NCI-H345 treated with DMSO at 0.1 percent for 48 hours (cell line): Measurements from ENCODE around the gene SPDYE11.
"Not testable (repeated sequence)": the region's sequence is repeated elsewhere in the genome, so short reads cannot be mapped to it uniquely, and the experiment has no call there.

Source experiments
- DNase-seq: peaks from one replicate; lab custom pipeline; 2025; ENCODE audit not compliant: unreplicated experiment; lab: John Stamatoyannopoulos, UW

Gene SPDYE11, protein sequence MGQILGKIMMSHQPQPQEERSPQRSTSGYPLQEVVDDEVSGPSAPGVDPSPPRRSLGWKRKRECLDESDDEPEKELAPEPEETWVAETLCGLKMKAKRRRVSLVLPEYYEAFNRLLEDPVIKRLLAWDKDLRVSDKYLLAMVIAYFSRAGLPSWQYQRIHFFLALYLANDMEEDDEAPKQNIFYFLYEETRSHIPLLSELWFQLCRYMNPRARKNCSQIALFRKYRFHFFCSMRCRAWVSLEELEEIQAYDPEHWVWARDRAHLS

DNA sequence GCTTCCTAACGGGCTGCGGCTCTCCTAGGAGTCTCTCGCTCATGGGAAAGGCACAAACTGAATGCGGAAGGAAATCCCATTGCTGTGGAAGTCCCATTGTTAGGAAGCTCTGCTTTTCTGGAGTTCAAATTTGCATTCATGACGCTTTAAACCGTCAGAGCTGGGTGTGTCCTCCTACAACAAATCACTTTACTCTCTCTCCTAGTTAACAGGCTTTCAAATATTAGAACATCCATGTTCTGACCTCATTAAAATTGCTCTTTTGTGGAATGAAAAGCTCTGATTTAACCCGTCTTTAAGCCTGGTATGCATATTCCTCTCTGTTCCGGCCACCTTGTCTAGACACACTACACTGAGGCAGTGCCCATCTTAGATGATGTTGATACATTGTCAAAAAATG lies at the start of gene SPDYE11:
Gene SPDYE11 (minus strand): TSS at position 101 of the 400 bp plus-strand sequence. CDS start 1,800 bp downstream, outside the sequence.
- DNase-seq, result not testable (repeated sequence)

DNA sequence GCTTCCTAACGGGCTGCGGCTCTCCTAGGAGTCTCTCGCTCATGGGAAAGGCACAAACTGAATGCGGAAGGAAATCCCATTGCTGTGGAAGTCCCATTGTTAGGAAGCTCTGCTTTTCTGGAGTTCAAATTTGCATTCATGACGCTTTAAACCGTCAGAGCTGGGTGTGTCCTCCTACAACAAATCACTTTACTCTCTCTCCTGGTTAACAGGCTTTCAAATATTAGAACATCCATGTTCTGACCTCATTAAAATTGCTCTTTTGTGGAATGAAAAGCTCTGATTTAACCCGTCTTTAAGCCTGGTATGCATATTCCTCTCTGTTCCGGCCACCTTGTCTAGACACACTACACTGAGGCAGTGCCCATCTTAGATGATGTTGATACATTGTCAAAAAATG lies 28.2 kb upstream of the SPDYE11 start, which contains the start of gene SPDYE9:
Gene SPDYE9 (minus strand): TSS at position 101 of the 400 bp plus-strand sequence. CDS start 1,800 bp downstream, outside the sequence.
- not testable (repeated sequence) for DNase-seq

DNA sequence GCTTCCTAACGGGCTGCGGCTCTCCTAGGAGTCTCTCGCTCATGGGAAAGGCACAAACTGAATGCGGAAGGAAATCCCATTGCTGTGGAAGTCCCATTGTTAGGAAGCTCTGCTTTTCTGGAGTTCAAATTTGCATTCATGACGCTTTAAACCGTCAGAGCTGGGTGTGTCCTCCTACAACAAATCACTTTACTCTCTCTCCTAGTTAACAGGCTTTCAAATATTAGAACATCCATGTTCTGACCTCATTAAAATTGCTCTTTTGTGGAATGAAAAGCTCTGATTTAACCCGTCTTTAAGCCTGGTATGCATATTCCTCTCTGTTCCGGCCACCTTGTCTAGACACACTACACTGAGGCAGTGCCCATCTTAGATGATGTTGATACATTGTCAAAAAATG lies 28.0 kb downstream of the SPDYE11 start, which contains the start of gene SPDYE8:
Gene SPDYE8 (minus strand): TSS at position 101 of the 400 bp plus-strand sequence. CDS start 1,800 bp downstream, outside the sequence.
- not testable (repeated sequence) for DNase-seq

DNA sequence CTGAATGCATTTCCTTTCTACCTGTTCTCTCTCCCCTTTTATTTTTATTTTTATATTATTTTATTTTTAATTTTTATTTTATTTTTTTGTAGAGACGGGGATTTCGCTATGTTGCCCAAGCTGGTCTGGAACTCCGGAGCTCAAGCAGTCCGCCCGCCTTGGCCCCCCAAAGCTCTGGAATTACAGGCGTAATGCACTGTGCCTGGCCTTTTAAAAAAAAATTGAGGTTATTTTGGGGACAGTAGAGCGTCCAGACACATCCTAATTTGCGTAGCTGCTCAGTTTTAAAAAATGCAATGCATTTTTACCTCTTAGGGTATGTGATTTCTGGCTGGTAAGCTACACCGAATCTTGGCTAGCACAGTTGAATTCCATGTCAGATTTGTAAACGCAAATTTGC lies 51.2 kb downstream of the SPDYE11 start:
- DNase-seq, result not testable (repeated sequence)

DNA sequence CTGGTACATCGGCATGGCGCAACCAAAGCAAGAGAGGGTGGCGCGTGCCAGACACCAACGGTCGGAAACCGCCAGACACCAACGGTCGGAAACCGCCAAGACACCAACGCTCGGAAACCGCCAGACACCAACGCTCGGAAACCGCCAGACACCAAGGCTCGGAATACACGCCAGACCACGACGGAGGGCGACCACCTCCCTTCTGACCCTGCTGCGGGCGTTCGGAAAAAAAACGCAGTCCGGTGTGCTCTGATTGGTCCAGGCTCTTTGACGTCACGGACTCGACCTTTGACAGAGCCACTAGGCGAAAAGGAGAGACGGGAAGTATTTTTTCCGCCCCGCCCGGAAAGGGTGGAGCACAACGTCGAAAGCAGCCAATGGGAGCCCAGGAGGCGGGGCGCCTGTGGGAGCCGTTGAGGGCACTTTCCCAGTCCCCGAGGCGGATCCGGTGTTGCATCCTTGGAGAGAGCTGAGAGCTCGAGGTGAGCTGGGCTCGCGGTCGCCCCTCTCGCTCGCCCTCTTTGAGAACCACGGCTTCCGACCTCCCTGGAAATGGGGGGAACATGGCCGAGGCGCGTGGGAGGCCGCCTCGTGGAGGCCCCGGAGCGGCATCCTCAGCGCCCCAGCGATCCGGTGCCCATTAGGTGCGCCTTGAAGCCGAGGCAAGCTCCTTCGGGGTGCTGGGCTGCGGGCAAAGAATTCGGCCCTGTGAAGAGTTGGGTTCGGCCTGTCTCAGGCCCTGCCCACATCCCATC lies 51.8 kb downstream of the SPDYE11 start:
- not testable (repeated sequence) for DNase-seq

DNA sequence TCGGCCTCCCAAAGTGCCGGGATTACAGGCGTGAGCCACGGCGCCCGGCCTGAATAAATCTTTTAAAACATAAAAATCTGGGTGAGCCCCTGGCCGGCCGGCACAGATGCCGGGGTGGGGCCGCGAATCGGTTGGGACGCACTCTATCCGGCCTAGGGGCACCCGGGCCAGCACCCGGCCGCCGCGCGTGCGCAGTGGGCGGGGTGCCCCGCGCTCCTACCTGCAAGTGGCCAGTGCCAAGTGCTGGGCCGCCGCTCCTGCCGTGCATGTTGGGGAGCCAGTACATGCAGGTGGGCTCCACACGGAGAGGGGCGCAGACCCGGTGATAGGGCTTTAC lies 52.4 kb downstream of the SPDYE11 start:
- not testable (repeated sequence) for DNase-seq

DNA sequence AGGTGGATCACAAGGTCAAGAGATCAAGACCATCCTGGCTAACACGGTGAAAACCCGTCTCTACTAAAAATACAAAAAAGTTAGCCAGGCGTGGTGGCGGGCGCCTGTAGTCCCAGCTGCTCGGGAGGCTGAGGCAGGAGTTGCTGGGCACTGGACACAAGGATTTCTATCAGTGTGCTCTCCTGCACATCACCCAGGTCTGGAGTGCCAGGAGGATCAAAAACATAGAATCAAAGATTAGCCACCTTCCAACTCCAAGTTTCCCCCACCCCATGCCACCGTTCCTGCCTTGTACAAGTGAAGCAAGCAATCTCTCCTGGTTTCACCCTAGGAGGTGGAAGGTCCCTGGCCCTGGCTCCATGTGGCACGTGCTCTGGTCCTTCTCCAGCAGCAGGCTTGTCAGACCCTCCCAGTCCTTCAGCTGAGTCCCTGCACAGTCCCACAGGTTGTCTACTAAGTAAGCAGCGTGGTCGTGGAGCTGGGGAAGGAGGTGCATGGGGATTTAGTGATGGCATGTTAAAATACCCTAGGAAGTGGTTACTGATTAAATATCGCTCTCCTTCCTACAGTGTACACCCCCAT lies 59.7 kb downstream of the SPDYE11 start:
- DNase-seq, result not testable (repeated sequence)
